GM21423 (cell line): ENCODE results near the gene TOLLIP.

ENCODE experiments used
- ATAC-seq: cut with Tn5 transposase; IDR thresholded peaks from one replicate; pipeline ENCODE4 v1.9.1; 2021; ENCODE audit warnings: mild to moderate bottlenecking, moderate library complexity; ENCODE audit not compliant: unreplicated experiment

The TOLLIP gene

GRCh38 chr11:1317993-1318392 is 8.6 kb upstream of the TOLLIP start:
- ATAC-seq: no peak

GRCh38 chr11:1317432-1317831 is 8.0 kb upstream of the TOLLIP start:
- no peak for ATAC-seq

- ATAC-seq: no peak
These were observed 1.5 kb upstream of the TOLLIP start for GRCh38 chr11:1310772-1311468.

GRCh38 chr11:1310318-1310687 is 871 bp upstream of the TOLLIP start:
- no peak for ATAC-seq

DNA sequence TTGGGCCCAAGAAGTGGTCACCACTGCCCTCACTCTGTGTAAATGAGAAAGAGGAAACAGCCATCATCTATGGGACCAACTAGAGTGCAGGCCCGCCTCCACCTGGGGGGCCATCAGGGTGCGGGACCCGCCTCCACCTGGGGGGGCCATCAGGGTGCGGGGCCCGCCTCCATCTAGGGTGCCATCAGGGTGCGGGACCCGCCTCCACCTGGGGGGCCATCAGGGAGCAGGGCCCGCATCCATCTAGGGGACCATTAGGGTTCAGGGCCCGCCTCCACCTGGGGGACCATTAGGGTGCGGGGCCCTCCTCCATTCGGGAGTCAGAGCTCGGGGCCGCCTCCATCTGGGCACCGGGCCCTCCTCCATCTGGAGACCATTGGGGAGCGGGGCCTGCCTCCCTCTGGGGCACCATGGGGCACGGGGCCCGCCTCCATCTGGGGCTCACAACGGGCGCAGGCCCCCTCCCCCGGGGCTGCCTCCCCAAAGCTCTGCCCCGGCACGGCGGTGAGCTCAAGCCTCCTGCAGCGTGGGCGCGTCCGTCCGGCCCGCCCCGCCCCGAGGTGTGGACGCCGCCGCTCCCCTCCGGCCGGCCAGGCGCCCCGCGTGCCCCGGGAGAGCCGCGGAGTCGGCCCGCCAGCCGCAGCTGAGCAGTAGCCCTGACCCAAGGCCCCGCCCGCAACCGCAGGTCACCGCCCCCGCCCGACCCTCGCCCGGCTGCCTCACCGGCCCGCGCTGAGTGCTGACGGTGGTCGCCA is 512 bp downstream of the TOLLIP start:
- ATAC-seq: peak; percentile 41

- no peak for ATAC-seq
These were observed 1.3 kb downstream of the TOLLIP start for GRCh38 chr11:1307998-1308742.

DNA sequence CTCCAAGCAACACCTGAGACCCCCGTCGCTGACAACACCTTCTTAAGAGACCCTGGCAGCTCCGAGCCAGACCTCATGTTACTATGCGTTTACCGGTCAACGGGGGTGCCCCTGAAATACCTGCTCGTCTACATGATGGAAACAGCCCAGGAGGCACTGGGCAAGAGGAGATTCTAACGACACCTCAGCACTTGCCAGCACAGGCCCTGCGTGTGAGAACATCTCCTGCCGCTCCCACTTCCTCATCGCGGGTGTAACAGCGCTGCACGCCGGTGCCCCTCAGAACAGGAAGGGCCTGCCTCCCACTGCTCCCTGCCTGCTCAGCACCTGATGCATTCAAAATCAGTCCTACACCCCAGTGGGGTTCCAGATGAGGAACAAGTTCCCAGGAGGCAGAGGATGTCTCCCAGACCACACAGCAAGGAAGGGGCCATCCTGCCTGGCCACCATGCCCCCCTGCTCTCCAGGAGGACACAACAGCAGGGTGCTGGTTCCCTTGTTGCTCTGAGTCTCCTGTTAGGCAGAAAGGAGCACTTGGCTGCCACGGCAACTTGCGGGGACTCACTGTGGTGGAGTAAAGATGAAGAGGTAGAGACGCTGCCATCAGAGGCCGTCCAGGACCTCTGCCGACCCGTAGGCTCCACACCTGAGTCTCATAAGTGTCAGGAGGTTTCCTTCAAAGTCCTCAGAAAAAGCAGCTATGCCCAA is 2.1 kb downstream of the TOLLIP start:
- ATAC-seq: no peak

DNA sequence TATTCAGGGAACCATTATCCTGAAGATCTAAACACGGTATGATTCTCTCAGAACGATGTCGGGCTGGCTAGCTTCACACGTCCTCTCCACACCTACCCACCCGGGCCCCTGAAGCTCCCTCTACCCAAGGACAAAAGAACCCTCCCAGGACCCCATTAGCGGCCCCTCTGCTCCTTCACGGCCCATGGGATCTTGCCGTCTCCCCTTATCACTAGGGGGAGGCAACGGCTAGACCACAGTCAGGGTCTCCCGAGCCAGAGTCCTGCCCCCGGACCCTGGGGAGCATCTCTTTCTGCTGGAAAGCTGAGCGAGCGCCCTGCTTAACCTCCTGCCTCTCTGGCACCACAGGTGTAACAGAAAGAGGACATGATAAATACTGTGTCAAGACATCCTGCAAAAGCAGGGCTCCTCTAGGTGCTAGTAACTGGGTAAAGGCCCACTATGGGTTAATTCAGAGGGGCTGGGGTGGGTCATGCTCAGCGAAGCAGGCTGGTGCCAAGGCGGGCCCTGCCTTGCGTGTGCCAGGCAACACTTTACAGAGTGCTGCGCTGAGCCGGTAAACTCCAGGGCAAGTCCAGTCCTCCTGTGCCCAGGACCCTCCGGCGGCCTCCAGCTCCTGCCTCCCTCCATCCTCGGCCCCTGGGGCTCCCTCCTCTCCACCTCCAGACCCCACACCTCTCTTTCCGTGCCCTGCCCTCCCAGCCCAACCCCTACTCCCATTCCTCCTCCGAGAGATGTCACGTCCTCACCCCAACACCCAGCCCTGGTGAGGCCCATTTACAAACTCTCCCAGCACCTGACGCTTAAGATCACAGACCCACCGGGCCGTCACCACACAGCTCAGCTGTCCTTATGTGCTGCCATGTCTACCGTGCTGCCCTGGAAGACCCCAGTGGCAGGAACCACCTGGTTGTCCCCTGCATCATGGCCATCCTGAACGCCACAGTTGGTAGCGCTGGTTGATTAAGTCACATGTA is 3.0 kb downstream of the TOLLIP start:
- no peak for ATAC-seq

DNA sequence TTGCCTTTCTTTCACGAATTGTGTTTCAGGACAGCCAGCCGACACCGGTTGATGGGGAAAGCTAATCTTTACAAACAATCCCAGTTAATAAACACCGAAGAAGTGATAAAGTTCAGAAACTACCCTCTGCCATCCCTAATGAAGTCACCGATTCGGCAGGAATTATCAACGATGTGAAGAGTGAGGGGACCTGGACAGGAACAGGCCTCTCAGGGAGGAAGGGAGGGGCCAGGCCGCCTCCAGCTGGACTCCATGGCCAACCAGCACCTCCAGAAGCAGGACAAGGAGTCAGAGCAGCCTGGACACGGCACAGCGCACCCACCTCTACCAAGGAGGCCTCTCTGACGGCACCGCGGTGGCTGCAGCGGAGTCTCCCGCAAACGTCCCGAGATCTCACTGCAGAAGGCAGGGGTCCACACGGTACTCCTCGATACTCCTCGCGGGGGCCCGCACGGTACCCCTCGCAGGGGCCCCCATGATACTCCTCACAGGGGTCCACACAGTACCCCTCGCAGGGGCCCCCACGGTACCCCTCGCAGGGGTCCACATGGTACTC is 3.9 kb downstream of the TOLLIP start:
- ATAC-seq: no peak

GRCh38 chr11:1305063-1305495 is 4.4 kb downstream of the TOLLIP start:
- no peak for ATAC-seq

DNA sequence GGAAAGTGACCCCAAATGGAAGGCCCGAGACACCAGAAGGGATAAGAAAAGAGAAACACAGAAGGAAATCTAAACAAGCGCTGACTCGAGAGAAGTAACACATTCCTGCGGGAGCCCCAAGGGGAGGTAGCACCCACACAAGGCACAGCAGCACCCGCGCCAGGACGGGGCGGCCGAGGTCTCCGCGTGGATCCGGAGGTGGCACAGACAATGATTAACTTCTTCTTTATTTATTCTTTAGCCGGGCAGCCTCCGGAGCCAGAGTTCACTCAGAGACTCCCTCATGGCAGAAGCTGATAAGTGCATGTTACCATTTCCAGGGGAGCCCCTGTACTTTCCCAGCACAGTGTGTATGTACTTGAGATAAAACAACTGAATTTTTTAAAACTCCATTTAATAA is 5.1 kb downstream of the TOLLIP start:
- ATAC-seq: no peak

DNA sequence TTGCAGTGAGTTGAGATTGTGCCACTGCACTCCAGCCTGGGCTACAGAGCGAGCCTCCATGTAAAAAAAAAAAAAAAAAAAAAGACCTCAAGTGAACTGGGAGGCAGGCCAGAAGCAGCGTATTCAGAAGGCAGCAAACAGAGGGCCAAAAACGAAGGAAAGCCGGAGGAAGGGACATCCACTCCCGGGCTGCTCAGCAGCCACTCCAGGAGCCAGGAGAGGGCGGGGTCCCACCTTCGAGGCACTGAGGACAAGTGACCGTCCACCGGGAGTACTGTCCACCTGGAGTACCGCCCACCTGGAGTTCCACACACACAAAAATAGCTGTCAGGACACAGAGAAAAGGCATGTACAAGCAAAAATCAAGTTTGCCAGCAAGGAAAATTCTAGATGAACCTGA is 5.5 kb downstream of the TOLLIP start:
- no peak for ATAC-seq

- no peak for ATAC-seq
These were observed 6.2 kb downstream of the TOLLIP start for GRCh38 chr11:1303126-1303821.

GRCh38 chr11:1302461-1303125 is 6.8 kb downstream of the TOLLIP start:
- ATAC-seq: no peak

- no peak for ATAC-seq
These were observed 7.4 kb downstream of the TOLLIP start for GRCh38 chr11:1302041-1302460.

DNA sequence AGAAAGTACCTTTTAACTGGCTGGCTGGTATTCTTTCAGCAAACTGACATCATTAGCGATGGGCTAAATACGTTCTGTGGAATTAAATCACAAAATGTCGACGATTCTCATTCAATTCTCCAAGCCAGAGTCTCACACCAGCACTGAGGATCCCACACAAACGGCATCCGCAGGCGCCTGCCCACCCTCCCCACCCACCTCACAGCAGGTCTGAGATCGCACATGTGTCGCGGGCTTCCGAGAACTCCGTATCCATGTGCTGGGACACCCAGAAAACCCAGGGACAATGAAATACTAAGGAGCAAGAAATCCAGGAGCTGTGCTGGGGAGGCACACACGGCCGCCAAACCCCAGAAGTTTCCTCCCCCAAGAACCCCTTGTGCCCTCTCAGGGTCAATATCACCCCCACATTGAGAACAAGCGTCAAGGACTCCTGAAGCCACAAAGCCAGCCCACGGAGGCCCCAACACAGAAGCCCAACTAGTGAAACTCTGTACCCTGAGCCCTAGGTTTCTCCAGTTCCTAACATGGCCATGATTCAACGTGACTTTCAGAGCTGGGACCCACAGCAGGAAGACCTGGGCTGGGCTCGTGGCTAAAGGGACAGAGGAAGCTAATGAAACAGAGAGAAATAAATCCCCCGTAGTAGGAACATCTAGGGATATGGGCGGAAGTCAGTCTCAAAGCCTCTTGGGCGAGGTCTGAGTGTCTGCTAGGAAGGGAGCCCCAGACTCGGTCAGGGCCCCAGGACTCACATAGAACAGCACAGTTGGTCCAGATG is 8.0 kb downstream of the TOLLIP start:
- ATAC-seq: no peak

DNA sequence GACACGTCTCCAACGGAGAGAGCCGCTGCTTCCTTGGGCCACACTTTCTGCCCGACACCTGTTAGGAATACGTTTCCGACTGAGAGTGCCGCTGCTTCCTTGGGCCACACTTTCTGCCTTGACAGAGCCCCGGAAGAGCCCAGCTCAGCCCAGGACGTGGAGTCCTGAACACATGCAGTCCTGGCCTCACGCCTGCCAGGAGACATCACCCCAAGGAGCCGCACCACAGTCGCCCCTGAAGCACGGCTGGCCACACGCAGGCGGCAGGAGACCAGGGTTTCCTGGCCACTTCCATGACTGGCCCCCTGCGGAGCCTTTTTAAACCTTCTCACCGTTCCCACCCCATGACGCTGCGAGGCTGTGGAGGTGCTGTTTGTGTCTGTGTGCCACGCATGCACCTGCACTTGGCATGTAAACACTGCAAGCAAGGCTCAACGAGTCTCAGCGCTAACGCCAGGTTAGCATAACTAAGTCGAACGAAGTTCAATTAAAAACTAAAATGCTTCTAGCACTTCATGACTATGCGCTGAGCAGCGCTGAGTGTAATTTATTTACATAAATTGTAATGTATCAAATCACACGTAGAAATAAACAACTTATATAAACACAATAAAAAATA is 8.8 kb downstream of the TOLLIP start:
- no peak for ATAC-seq
